GM10847 (cell line): ENCODE measurements around the gene EPHA3.

Experiments used
- POLR2A ChIP-seq: IDR thresholded peaks from 2 replicates; pipeline ENCODE4 v1.6.1; 2011; ENCODE audit not compliant: insufficient read length; ENCODE audit errors: extremely low read depth

EPHA3 gene

GRCh38 chr3:89107461-89108290 is at the start of gene EPHA3:
Gene EPHA3 (plus strand): TSS chr3:89107621. CDS start chr3:89107749, 128 bp downstream.
- TF ChIP-seq POLR2A = no peak

- TF ChIP-seq POLR2A = no peak
Observed at GRCh38 chr3:89058371-89058770, 49.0 kb upstream of the EPHA3 start.

DNA sequence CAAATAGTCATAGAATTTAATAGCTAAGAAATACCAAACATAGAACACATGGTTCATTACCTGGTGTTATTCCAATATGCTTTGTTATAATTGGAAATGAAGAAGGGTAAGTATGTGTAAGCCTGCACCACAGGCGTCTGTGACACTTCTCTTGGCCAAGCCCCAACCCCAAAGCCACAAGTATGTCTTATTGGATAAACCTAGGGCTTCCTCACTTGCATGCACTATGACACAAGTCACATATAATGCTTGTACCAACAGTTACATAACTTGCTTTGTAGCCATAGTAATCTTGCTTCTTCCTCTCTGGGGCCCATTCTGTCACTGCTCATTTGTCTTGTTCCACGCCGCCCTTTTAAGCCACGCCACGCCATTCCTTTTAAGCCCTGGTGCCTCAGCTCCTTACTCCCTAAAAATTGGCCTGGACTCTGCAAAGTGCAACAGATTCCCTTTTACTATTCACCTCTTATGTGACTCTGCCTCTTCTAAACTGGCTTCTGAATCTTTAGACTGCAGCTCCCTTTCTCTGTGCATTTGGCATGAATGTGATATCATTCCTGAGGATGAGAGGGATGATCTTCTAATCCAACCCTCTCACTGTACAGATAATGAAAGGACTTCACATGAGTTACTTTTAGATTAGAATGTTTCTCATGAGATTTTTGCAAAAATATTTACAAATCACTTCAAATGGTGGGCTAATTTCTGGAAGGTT is 48.1 kb upstream of the EPHA3 start:
- no peak for TF ChIP-seq POLR2A

DNA sequence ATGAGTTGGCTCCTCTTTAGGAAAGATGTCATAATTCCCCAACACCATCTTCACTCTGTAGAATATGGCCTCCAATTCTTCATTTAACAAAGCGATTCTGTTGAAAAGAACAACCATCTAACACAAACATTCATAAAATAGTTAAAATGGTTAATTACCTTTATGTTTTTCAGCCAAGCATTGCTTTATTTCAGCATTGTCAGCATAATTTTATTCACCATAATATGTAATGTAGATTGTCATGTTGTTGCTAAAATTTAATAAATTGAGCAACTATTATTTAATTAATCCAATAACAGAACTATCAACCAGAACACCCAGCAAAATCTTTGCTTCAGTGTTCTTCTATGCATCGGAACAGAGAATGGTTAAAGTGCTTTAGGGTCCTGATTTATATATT is 46.2 kb upstream of the EPHA3 start:
- no peak for TF ChIP-seq POLR2A

- no peak for TF ChIP-seq POLR2A
Observed at GRCh38 chr3:89067736-89068135, 39.7 kb upstream of the EPHA3 start.

- TF ChIP-seq POLR2A = no peak
Observed at GRCh38 chr3:89072642-89073041, 34.8 kb upstream of the EPHA3 start.

GRCh38 chr3:89079944-89080343 is 27.5 kb upstream of the EPHA3 start:
- no peak for TF ChIP-seq POLR2A

- no peak for TF ChIP-seq POLR2A
Observed at GRCh38 chr3:89087851-89088250, 19.6 kb upstream of the EPHA3 start.

GRCh38 chr3:89098173-89098572 is 9.2 kb upstream of the EPHA3 start:
- TF ChIP-seq POLR2A = no peak

GRCh38 chr3:89098964-89099585 is 8.3 kb upstream of the EPHA3 start:
- TF ChIP-seq POLR2A = no peak

DNA sequence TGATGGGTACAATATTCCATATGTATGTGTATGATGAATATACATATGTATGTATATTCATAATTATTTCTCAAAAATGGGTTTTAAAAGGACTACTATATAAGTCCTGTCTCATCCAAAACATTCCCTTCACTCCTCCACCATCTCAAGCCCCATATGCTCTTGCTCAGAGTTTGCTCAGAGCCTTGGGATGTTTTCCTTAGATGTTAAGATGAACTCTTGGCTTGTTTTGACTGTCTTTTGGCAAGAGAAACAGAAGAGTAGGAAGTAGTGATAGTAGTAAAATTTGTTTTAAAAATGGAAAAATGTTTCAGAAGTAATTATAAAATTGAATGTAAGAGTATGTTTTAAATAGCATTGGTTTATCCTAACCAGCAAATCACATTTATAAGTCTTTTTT is 6.2 kb upstream of the EPHA3 start:
- TF ChIP-seq POLR2A = no peak

DNA sequence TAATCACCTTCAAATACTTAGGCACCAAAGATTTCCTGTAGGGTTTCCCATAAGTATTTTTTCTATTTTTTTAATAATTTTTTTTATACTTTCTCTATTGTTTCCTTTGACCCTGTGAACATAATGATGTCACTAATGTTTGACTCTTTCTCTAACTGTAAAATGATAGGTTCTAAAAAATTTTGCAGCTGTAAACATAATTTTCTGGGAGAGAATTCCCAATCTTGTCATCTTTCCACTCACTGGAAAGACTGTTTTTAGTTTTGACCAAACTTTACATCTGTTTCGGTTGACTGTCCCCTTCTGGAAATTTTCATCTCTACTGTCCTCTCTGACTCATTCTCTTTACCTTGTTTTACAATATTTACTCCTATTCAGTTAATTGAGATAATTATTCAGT is 5.5 kb upstream of the EPHA3 start:
- TF ChIP-seq POLR2A = no peak

GRCh38 chr3:89104499-89104898 is 2.9 kb upstream of the EPHA3 start:
- no peak for TF ChIP-seq POLR2A

DNA sequence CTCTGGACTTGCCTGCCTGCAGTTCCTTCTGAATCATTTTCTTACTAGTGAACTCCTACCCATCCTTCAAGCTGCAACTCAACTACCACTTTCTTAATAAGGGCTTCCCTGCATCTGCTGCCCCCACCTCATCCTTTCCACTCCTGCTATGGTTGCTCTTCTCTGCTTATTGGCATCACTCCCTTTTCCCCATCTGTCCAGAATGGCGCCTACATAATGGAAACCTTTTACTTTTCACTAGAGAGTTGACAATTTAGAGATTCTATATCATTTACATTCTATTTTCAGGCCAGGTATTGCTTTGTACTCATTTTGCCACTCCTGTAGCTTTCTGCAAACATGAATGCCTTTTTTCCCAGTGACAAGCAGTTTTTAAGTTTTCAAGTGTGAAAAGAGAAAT is 1.9 kb upstream of the EPHA3 start:
- no peak for TF ChIP-seq POLR2A

DNA sequence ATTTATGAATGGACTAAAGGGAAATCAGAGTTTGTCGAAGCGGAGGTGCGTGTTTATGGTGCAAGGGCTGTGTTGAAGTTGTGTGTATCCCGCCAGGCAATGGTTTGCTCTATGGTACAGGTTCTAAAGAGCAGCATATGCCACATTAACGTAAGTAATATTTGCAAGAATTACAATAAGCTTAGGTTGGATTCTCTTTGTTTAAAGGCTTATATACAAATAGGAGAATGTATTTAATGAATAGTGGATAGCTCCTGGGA is 800 bp downstream of the EPHA3 start:
- no peak for TF ChIP-seq POLR2A

- no peak for TF ChIP-seq POLR2A
Observed at GRCh38 chr3:89113344-89113743, 5.9 kb downstream of the EPHA3 start.
